K562 (cell line): Measurements from ENCODE around the gene C1QTNF7.

ENCODE experiments used
- BHLHE40 ChIP-seq: IDR thresholded peaks from 2 replicates; pipeline ENCODE4 v1.6.1; 2011; ENCODE audit warnings: low read length, improper control_type of control experiment
- NFRKB ChIP-seq: fragments of 450-650 bp; IDR thresholded peaks from 2 replicates; pipeline ENCODE4 v1.6.1; 2016; ENCODE audit warnings: low read depth
- TF ChIP-seq, protein P1 (sequence below): fragments of 450-650 bp; IDR thresholded peaks from 2 replicates; pipeline ENCODE4 v1.6.1; 2016; ENCODE audit warnings: antibody characterized with exemption

DNA sequence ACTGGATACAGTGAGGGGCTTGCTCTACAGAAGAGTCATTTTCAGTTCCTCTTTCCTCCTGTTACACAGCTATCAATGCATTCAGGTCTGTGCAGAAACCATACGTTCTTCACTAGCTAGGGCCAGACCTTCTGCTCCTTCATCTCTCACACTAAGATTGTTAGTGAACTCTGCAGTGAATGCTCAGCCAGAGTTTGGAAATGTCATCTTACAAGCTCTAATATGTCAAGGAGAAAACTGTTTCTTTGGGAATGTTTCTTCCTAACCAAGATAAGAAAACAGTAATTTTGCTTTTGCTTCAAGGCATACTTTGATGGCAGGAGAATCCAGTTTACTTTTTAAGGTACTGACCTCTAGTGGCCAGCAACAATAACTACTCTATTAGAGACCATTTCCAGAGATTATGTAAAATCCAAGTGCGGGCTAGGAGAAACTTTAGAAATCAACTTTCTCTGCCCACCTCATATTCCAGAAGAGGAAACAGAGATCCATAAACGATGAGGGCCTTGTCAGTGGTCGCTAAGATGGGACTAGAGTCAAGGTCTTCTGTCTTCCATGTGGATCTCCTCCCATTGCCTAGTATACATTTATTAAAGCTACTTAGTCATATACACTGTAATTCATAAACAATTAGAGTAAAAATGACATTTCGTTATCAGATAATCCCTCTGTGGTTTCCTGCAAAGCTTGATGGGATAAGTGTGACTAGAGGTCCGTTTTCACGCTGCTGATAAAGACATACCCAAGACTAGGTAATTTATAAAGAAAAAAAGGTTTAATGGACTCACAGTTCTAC is 29.8 kb downstream of the C1QTNF7 start:
- TF ChIP-seq, protein P1, sequence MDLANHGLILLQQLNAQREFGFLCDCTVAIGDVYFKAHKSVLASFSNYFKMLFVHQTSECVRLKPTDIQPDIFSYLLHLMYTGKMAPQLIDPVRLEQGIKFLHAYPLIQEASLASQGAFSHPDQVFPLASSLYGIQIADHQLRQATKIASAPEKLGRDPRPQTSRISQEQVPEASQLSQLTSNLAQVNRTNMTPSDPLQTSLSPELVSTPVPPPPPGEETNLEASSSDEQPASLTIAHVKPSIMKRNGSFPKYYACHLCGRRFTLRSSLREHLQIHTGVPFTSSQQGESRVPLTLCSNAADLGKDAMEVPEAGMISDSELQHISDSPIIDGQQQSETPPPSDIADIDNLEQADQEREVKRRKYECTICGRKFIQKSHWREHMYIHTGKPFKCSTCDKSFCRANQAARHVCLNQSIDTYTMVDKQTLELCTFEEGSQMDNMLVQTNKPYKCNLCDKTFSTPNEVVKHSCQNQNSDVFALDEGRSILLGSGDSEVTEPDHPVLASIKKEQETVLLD: no peak
- TF ChIP-seq NFRKB (no peak), BHLHE40 (no peak)
